ENCODE results near the gene CORO2B.
"Not testable (repeated sequence)": the region's sequence is repeated elsewhere in the genome, so short reads cannot be mapped to it uniquely, and the experiment has no call there.

The CORO2B gene

DNA sequence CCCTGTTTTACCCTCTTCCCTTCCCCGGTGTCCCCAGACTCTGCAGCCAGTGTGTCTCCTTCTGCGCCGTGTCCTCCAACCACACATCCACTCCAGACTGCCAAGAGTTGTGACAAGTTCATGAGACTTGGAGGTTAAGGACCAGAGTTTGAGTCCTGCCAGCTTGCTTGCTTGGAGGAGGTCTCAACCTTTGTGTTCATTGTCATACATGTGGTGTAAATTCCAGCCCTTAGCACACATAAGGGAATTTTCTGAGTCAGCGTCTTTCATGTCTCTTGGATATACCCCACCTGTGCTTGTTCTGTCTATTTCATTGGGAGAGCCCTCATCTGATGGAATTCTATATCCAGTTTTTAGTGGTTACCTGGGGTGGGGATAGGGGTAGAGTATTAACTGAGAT, 13.3 kb downstream of the CORO2B start:
- DNase-seq (ENCODE audit: low read depth, low spot score): no peak

DNA sequence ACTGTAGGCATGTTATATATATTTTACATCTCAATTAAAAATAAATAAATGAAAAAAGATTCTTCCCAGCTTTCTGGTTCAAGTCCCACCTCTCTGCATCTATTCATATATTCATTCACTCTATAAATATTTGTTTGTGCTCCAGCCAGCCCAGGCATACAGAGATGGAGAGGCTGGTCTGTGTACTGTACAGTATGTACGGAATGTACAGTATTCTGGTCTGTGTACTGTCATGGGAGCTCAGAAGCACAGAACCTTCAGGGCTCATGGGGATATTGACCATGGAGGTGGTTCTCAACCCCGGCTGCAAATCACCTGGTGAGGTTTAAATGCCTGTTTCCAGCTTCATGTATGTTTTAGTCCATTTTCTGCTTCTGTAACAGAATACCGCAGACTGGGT, 13.8 kb downstream of the CORO2B start:
- DNase-seq (ENCODE audit: low read depth, low spot score): no peak

GRCh38 chr15:68593341-68593740, 14.5 kb downstream of the CORO2B start:
- no peak for DNase-seq (ENCODE audit: low read depth, low spot score)

DNA sequence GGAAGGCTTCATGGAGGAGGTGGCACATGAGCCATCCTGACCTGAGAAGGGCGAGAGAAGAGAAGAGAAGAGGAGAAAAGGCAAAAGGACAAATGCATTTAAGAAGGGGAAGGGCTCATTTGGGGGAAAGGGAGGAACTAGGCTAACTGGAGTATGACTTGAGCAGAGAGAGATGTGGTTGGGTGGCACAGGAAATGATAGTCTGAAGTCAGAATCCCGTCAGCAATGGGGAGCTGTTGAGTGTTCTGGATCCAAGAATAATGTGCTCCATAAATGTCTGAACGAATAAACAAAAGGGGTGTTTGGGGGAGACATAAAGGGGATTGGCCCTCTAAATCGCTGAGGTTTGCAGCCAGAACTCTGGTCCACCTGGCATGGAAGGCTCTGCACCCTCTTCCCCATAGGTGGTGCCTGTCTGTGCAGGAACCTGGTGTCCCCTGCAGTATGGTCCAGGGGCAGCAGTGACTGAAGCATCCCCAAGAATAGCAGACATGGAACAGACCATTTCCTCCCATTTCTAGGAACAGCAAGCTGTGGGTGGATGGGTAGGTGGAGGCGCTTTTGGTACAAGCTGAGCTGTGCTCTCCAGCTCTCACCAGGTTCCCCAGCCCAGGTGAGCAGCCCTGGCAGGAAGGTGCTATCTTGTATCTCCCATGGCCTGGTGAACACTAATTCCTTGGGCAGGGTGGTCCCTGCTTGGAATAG, 15.2 kb downstream of the CORO2B start:
- DNase-seq (ENCODE audit: low read depth, low spot score): no peak

DNA sequence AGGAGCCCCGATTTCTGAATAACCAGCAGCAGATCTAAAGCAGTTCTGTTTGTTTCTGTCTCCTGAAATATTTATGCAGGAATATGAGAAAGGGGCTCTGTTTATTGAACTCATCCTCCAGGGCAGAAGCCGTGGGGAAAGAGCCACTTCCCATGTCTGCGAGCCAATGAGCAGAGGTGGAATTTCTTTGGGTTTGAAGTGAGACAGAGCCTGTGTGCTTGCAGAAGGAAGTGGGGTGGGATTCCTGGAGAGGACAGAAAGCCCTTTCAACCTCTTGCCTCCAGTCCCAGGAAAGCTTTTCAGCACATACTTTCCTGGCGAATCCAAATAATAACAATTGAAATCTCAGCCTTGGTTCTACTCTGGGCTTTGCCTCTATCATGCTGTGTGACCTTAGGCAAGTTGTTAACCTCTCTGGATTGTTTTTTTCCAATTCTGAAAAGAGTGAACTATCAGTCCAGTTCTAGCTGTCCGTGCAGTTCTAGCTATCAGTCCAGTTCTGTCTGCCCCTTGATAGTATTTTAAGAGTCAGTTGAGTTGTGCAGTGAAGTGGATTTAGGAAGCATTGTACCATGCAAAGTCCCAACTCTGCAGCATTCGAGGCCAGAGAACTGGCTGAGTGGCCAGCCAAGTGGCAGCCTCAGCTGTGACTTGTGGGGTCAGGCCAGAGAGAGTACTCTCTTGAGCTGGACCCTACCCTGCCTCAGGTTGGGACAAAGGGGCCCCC, 15.9 kb downstream of the CORO2B start:
- no peak for DNase-seq (ENCODE audit: low read depth, low spot score)

DNA sequence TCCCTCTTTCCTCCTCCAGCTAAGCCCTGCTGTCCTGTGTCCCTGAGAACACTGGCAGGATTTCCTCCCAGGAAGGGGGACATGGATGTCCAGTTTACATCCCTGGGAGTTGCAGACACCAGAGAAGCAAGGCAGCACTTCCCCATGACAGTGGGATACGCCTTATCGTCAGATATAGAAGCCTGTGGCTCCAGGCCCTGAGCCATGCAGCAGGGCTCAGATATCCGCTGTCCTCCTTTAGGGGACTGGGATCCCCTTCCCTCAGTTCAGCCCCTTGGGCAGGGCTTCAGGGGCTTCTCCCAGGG, 16.4 kb downstream of the CORO2B start:
- DNase-seq (ENCODE audit: low read depth, low spot score): no peak

DNA sequence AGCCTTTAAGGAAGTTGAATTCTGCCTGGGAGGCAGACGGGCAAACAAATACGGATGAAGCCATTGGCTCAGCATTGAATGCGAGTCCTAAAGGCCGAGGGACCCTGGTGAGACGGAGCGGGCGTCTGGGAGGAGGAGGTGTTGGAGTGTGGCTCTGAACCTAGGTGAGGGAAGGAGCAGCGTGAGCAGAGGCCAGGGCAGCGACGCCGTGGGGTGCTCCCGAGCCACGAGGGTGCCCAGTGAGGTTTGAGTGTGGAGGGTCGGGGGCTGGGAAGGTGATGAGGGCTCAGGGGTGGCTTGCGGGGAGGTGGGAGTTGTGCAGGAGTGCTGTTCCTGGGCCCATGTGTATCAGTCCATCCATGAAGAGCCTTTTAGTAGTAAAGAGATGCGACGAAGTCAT, 17.0 kb downstream of the CORO2B start:
- no peak for DNase-seq (ENCODE audit: low read depth, low spot score)

- DNase-seq (ENCODE audit: low read depth, low spot score): no peak
Observed at GRCh38 chr15:68596691-68597090, 17.9 kb downstream of the CORO2B start.

DNA sequence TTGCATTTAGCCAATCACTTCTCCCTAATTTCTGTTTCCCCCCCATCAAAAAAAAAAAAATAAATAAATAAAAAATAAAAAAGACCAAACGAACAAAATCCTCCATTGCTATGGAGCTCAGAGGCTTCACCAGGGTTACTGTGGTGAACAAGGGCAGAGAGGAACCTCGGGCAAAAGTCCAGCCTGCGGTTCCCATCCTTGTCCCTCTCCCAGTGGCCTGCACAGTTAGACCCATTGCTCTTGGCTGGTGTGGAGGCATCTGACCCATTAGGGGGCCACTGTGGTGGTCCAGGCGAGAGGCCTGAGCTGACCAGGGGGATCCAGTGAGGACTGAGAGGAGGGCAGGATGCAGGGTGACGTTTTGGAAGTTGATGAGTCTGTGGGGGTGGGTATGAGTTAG, 18.8 kb downstream of the CORO2B start:
- DNase-seq (ENCODE audit: low read depth, low spot score): no peak

GRCh38 chr15:68598171-68599152, 19.7 kb downstream of the CORO2B start:
- no peak for DNase-seq (ENCODE audit: low read depth, low spot score)

DNA sequence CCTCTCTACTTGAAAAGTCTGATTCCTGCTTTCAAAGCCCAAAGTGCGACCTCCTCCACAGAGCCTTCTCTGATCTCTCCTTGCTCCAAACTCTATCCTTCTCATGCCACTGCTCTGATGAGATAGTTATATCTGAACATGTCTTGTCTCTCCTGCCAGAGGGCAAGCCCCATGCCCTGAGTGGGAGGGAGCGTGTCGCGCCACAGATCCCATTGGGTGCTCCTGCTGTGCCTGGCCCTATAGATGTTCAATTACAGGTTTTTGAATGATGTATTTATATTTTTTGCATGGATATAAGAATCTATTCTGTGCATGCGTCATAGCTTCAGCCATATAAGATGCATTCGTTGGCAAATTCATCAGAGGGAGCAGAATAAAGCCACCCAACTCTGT, 20.4 kb downstream of the CORO2B start:
- DNase-seq (ENCODE audit: low read depth, low spot score): no peak

DNA sequence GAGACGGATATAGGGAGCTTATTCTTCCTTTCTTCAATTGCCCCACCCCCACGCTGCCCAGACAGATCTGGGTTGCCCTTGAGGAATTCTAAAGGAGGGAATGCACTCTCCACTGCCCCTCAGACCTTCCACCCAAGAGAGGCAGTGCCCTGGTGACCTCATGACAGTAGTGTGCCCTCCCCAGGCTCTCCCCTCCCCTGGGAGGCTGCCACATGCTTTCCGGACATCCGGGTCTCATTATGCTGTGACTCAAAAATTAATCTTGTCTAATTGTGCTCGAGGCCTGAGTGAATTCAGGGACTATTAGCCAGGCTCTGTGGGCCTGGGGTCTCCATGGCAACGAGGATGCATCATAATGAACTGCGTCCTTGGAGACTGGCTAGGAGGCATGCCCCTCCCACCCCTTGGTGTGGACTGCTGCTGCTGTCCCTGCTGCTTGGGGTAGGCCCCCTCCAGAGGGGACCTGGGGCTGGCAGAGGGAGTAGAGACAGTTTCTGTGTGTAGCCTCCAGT, 20.8 kb downstream of the CORO2B start:
- DNase-seq (ENCODE audit: low read depth, low spot score): no peak

DNA sequence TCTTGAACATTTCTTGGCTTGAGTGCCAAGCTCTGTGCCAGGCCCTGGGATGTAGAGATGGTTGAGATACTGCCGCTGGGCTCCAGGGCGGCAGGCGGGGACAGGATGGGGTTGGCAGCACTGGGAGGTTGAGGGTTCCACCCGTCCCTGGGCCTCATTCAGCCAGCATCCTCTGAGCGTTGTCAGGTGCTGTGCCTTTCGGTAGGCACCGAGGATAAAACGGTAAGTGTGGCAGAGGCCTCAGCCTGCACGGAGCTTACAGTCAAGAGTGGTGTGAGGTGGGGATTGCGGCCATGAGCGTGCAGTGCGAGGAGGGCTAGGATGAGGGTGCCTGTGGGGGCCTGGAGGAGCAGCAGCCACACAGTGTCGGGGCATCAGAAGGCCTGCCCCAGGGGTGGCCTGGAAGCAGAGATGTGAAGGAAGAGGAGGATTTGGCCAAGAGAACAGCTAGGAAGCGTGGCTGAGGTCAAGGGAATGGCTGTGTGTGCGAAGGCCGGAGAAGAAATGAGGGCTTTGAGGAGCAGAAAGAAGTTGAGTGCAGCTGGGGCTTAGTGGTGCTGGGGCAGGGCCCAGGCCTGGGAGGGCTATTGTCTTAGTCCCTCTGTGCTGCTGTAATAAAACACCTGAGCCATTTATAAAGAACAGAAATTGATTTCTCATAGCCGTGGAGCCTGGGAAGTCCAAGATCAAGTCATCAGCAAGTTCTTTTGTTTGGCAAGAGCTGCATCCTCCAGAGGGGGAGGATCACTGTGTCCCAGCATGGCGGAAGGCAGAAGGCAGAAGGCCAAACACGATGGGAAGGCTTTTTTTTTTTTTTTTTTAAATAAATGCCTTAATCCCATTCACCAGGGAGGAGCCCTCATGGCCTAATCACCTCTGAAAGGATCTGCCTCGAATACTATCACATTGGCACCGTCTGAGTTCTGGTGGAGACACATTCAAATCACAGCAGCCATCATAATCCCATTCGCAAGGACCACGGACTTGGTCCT, 22.7 kb downstream of the CORO2B start:
- no peak for DNase-seq (ENCODE audit: low read depth, low spot score)

DNA sequence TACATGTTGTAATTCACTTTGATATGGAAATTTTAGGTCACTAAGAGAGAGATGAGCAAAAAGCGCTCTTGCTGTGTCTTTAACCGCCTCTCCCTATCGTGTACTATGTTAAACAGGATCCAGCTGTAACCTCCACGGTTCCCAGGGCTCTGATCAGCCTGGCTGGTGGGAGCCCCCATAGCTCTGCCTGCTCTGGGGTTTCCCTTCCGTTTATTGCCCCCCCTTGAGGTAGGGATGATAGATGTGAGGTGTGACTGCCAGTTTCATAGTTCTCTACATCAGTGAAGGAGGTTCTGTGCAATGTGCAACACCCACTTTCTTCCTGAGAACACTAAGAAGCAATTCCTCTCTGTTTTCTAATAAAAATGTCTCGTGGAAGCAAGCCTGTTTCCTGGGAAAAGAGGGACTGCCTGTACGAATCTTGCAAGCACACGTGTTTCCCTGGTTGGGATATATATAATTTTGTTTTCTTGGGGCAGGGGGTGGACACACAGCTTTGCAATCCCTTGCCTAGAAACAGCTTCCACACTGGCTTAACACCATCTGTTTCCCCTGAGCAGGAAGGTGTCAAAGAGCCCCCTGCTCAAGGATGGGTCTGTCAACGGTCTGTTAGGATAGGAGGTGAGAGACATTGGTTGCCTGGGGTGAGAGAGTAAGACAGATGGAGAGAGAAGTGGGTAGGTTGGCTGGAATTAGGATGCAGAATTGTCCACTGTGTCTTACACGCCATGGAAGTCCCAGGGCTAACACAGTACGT, 23.8 kb downstream of the CORO2B start:
- no peak for DNase-seq (ENCODE audit: low read depth, low spot score)

- no peak for DNase-seq (ENCODE audit: low read depth, low spot score)
Observed at GRCh38 chr15:68603216-68603595, 24.4 kb downstream of the CORO2B start.

- no peak for DNase-seq (ENCODE audit: low read depth, low spot score)
Observed at GRCh38 chr15:68603951-68604350, 25.2 kb downstream of the CORO2B start.

DNA sequence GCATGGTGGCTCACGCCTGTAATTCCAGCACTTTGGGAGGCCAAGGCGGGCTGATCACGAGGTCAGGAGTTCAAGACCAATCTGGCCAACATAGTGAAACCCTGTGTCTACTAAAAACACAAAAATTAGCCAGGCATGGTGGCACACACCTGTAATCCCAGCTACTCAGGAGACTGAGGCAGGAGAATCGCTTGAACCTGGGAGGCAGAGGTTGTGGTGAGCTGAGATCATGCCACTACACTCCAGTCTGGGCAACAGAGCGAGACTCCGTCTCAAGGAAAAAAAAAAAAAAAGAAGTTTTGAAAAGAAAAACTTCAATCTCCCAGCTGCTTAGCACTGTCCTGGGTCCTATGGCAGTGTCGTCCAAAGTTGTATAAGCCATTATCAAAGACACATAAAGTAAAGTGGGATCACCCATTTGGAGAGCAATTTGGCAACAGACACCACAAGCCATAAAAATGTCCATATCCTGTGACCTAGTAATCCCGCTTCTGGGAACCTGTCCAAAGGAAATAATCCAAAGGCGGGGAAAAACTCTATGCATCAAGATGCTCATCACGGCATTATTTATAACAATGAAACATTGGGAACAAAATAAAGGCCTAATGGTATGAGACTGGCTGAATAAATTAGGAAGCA, 26.2 kb downstream of the CORO2B start:
- not testable (repeated sequence) for DNase-seq (ENCODE audit: low read depth, low spot score)

- DNase-seq (ENCODE audit: low read depth, low spot score): no peak
Observed at GRCh38 chr15:68606375-68606774, 27.6 kb downstream of the CORO2B start.

GRCh38 chr15:68608206-68608843, 29.5 kb downstream of the CORO2B start:
- DNase-seq (ENCODE audit: low read depth, low spot score): no peak
